HG02973 (cell line): ENCODE data around the gene TSC22D2.
"Not testable (repeated sequence)": the region's sequence is repeated elsewhere in the genome, so short reads cannot be mapped to it uniquely, and the experiment has no call there.

Experiments used
- ATAC-seq: cut with Tn5 transposase; IDR thresholded peaks from one replicate; pipeline ENCODE4 v1.9.1; 2021; ENCODE audit warnings: moderate library complexity; ENCODE audit not compliant: unreplicated experiment

The TSC22D2 gene

DNA sequence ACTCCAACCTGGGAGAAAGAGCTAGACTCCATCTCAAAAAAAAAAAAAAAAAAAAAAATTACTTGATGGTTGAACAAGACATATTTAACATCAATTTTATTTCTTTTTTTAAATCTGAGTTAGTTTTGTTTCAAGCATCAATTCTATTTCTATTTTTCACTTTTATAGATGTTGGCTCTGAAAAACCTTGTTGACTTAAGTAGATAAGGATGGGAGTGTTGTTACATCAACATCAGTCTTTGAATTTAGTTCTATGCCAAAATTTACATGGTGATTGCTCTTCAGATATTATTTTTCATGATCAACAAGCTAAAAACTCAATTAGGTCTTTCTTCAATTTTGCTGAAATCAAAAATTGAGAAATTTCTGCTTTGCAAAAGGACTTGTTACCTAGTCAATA, 71.3 kb downstream of the TSC22D2 start:
- no peak for ATAC-seq

- ATAC-seq: no peak
These were observed 72.8 kb downstream of the TSC22D2 start for GRCh38 chr3:150480877-150481276.

DNA sequence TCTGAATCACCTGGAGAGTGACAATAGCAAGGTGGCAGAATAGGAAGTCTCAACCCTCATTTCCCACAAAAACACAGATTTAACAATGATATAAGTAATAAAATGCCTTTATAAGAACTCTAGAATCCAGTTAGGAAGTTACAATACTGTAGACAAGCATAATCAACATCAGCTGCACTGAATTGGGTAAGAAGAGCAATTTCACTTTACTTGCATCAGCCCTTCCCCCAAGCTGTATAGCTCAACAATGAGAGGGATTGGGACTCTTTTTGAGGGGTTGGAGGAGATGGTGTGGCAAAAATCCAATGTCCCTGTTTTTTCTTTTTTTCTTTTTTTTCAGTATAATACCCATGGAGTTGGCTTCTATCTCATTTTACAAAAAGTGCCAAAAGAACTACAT, 75.1 kb downstream of the TSC22D2 start:
- no peak for ATAC-seq

DNA sequence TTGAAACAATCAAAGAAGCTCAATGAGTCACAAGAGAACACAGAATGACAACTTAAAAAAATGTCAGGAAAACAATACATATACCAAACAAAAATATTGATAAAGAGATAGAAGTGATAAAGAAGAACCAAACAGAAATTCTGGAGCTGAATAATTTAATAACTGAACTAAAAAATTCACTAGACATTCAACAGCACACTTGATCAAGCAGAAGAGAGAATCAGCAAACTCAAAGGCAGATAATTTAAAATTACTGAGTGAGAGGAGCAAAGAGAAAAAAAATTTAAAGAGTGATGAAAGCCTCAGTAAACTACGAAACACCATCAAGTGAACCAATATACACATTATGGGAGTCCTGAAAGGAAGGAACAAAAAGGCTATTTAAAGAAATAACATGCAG, 76.3 kb downstream of the TSC22D2 start:
- ATAC-seq: no peak

DNA sequence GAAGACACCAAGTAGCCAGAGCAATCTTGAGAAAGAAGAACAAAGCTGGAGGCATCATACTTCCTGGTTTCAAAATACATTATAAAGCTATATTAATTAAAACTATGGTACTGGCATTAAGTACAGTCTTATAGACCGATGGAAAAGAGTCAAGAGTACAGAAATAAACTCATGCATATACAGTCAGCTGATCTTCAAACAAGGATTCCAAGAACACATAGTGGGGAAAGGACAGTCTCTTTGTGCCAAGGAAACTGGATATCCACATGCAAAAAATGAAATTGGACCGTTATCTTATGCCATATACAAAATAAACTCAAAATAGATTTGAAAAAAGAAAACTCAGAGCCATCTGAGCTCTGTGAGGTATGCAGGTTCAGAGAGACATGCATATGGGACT, 80.8 kb downstream of the TSC22D2 start:
- no peak for ATAC-seq

- ATAC-seq: no peak
These were observed 82.3 kb downstream of the TSC22D2 start for GRCh38 chr3:150490277-150490986.

DNA sequence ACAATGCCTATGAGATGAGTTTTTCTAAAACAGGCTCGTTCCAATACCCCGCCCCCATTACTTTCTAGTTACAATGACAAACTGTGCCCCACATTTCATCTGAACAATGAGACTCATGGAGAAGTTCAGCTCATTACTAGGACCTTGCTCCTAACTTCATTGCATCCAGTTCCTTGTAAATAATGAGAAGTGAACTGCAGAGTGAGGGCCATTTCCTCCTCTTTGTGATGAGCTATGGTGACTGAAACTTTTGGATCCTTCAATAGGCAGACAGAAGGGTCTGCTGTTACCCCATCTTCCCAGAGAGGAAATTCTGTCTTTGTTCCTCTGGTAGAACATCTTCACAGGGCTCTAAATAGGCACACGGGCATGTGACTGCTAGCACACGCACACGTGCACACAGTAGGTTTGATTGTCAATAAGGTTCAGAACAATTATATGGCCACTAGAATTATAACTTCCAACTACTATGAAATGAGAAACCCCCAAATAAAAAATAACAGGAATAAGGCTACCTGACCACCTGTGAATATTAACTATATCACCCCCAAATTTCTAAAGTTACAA, 86.4 kb downstream of the TSC22D2 start:
- ATAC-seq: no peak

GRCh38 chr3:150495149-150495548, 87.1 kb downstream of the TSC22D2 start:
- ATAC-seq: no peak

DNA sequence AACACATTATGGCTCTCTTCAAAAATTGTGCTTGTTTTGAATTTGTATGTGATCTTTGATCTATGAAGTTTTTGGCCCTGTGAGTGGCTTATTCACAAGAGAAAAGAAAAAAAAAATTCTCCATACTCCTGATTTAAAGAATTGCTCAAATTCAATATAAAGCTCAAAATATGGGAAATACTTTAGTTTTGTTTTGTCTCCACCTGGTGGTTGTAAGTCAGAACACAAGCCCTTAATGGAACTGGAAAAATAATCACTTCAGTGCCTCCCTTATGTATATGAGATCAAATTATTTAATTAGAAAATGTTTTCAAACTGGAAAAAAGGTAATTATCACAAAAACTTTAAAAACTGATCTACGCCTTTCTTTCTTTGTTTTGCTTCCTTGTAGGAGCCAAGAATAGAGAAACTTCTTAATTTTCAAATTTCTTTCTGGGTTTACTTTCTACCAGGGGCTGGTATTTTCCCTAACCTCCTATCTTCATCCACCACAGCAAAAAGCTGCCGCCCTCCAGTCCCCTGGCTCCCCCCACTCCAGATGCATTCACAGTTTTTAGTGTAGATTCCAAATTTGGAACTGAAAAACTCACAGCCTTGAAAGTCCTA, 87.6 kb downstream of the TSC22D2 start:
- ATAC-seq: no peak

DNA sequence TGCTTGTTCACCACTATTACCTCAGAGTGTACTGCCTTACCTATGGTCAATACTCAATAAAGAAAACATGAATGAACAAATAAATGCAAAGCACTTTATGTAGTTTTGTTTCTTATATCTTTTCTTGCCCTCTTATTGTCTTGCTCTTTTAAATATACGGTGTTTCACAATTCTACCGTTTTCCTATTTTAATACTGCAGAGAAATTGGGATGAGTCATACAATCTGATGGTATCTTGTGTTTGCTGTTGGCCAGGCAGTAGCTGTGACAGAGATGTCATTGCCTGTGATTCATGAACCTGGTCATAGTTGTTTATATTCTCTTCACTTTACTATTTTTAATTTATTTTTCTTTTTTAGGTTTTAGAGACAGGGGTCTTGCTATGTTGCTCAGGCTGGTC, 89.9 kb downstream of the TSC22D2 start:
- no peak for ATAC-seq

GRCh38 chr3:150500960-150501359, 92.9 kb downstream of the TSC22D2 start:
- not testable (repeated sequence) for ATAC-seq

GRCh38 chr3:150503402-150504099, 95.5 kb downstream of the TSC22D2 start:
- ATAC-seq: no peak

GRCh38 chr3:150504483-150504882, 96.4 kb downstream of the TSC22D2 start:
- no peak for ATAC-seq

GRCh38 chr3:150508401-150508800, 100.3 kb downstream of the TSC22D2 start:
- no peak for ATAC-seq

DNA sequence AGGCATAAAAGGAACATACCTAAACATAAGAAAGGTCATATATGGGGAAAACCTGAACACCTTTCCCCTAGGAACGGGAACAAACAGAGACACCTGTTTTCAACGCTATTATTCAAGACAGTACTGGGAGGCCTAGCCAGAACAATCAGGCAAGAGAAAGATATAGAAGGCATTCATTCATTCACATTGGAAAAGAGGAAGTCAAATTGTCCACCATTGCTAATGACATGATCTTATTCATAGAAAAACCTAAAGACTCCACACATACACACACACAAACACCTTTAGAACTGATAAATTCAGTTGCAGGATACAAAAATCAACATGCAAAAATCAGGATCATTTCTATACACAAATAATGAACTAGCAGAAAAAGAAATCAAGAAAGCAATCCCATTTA, 101.7 kb downstream of the TSC22D2 start:
- ATAC-seq: no peak

DNA sequence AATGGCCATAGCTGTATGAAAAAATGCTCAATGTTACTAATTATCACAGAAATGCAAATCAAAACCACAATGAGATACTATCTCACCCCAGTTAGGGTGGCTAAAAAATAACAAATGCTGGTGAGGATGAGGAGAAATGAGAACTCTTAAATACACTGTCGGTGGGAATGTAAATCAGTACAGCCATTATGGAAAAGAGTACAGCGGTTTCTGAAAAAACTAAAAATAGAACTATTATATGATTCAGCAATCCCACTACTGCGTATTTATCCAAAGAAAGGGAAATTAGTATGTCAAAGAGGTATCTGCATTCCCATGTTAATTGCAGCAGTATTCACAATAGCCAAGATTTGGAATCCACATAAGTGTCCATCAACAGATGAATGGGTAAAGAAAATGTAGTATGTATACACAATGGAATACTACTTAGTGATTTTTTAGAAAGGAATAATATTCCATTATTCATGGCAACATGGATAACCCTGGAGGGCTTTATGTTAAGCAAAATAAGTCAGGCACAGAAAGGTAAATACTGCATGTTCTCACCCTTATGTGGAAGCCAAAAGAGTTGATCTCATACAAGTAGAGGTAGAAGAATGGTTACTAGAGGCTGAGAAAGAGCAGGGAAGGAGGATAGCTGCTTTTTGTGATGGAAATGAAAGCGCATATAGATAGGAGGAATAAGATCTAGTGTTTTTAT, 103.2 kb downstream of the TSC22D2 start:
- no peak for ATAC-seq

DNA sequence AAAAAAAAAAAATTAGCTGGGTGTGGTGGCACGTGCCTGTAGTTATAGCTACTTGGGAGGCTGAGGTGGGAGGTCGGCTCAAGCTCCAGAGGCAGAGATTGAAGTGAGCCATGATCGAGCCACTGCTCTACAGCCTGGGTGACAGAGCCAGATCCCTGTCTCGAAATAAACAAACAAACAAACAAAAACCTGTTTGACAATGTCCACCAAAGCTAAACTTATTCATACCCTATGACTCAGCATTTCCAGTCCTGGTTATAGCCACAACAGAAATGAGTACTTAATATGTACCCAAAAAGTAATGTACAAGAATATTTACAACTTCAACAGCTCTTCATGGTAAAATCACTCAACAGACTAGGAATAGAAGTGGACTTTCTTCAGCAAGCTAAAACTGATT, 107.1 kb downstream of the TSC22D2 start:
- no peak for ATAC-seq
